DLD1 (cell line): ENCODE results near the gene COL6A1.
"Not testable (repeated sequence)": the region's sequence is repeated elsewhere in the genome, so short reads cannot be mapped to it uniquely, and the experiment has no call there.

ENCODE experiments used
- in situ Hi-C: cut with HindIII; loops from 2 replicates; pipeline ENCODE4 v1.10.0; 2017; ENCODE audit warnings: low sequenced_read_pairs

COL6A1 gene

DNA sequence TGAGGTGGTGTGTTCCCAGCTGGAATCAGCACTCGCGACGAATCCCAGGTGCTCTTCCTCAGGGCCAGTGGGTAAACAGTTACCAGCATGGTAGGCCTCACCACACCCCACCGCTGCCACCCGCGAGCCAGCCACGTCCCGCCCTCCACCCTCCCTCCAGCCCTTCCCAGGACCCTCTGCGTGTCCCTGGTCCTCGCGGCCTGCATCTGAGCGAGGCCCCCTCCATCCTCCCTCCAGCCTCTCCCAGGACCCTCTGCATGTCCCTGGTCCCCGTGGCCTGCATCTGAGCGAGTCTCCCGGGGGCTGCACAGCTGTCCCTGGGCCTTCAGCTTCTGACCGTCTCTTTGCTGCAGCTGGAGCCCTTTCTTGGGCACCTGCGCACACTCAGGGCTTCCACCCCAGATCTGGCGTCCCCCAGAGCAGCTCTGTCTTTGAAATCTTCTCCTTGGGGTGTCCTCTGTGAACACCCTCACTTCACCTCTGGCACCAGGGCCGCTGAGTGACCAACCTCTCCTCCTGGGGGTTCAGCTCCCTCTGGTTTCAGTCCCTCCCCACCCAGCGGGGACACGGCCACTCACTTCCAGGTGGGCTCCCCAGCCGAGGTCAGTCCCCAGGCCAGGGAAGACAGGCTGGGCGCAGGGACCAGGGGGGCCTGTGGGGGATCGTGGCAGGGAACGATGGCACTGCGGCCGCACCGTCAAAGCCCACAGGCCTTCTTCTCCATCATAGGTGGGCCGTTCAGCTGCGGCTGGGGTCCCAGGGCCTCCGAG, 58.5 kb downstream of the COL6A1 start:
- in situ Hi-C loops: no loop called here

DNA sequence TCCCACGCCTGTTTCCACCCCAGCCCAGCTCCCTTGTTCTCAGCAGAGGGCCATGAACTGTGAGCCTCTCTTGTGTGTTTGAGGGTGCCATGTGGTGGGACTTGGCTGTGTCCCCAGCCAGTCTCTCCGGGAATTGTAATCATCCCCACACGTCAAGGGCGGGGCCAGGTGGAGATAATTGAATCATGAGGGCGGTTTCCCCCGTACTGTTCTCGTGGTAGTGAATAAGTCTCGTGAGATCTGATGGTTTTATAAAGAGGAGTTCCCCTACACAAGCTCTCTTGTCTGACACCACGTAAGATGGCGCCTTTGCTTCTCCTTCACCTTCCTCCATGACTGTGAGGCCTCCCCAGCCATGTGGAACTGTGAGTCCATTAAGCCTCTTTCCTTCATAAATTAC, 59.1 kb downstream of the COL6A1 start:
- in situ Hi-C loops: no loop called here

DNA sequence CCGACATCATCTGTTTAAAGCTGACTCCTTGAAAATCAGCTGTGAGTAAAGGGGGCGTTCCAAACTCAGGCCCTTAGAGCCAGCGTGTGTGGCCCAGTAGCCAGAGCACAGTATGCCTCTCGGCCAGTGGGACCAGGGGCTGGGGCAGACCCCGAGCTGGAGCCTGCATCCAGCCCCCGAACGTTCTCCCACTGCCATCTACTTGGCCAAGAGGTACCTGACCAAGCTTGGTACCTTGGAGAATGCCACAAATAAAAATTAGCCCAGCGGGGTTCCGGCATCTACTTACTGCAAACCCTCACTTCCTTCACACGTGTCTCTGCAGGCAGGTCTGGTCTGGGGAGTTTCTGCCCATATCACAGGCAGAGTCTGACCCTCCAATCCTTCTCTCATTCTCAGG, 59.6 kb downstream of the COL6A1 start:
- in situ Hi-C loops: no loop called here

- in situ Hi-C loops: no loop called here
Measured at GRCh38 chr21:46045154-46045553, 63.6 kb downstream of the COL6A1 start.

DNA sequence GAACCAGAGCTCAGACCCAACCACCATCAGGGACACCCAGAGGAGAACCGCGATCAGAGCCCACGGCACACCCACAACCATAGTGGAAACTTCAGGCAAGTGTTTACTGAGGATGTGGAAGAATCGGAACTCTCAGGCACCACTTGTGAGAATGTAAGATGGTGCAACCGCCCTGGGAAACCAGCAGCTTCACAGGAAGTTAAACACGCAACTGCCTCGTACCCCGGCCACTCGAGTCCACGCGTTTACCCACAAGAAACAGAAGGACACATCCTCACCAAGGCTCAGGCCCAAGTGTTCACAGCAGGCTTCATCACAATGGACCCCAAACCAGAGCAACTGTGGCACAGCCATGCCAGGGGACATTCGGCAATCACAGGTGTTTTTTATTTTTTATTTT, 64.9 kb downstream of the COL6A1 start:
- in situ Hi-C loops: no loop called here

GRCh38 chr21:46046906-46047305, 65.3 kb downstream of the COL6A1 start:
- in situ Hi-C loops: not testable (repeated sequence)

GRCh38 chr21:46048926-46049889, 67.6 kb downstream of the COL6A1 start:
- in situ Hi-C loops: no loop called here

DNA sequence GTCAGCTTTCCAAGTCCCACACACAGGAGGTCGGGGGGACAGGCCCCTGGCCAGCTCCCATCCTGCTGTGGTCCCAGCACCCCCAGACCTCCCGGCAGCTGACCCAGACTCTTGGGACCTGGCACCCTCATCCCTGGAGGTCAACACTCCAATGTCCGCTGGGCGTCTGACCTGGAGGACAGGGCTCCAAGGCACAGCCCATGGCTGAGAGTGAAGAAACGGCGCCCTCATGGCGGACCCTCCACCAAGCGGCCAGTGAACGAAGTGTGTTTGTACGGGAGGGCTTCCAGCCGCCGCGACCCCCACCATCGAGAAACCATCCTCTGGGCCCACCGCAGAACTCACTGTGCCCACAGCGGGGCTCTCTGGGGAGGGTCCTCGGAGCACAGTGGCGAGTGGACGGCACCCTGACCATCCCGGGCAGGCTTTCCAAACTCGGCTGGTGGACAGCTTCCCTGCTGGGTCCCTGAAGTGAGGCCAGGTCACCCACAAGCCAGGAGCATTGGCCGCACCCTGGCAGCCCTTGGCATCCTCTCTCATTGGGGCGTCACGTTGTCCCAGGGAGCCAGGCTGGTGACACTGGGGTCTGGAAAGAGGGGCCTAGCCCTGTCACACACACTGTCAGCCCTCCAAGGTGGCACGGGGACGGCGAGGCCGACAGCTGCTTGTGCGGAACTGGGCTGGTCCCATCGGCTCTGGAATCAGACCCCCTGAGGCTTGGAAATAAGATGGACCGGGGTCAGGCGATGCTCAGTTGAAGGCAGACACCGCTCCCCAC, 68.5 kb downstream of the COL6A1 start:
- in situ Hi-C loops: no loop called here

GRCh38 chr21:46050668-46051378, 69.3 kb downstream of the COL6A1 start:
- in situ Hi-C loops: no loop called here

DNA sequence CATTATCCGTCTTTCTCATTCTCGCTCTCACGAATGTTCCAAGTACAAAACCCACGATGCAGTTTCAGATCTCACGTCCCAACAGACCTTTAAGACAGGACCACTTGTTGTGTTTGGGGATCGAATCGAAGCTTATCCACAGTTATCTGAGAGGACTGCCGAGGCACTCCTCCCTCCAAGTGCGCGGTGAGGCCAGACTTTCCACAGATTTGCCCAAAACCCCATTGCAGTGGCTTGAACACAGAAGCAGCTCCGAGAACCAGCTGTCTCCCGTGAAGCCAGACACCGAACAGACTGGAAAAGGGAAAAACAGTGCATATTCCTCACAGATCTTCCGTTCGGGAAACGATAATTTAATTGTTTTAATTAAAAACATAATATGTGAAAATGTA, 69.8 kb downstream of the COL6A1 start:
- in situ Hi-C loops: no loop called here

- in situ Hi-C loops: no loop called here
Measured at GRCh38 chr21:46051821-46052675, 70.5 kb downstream of the COL6A1 start.

DNA sequence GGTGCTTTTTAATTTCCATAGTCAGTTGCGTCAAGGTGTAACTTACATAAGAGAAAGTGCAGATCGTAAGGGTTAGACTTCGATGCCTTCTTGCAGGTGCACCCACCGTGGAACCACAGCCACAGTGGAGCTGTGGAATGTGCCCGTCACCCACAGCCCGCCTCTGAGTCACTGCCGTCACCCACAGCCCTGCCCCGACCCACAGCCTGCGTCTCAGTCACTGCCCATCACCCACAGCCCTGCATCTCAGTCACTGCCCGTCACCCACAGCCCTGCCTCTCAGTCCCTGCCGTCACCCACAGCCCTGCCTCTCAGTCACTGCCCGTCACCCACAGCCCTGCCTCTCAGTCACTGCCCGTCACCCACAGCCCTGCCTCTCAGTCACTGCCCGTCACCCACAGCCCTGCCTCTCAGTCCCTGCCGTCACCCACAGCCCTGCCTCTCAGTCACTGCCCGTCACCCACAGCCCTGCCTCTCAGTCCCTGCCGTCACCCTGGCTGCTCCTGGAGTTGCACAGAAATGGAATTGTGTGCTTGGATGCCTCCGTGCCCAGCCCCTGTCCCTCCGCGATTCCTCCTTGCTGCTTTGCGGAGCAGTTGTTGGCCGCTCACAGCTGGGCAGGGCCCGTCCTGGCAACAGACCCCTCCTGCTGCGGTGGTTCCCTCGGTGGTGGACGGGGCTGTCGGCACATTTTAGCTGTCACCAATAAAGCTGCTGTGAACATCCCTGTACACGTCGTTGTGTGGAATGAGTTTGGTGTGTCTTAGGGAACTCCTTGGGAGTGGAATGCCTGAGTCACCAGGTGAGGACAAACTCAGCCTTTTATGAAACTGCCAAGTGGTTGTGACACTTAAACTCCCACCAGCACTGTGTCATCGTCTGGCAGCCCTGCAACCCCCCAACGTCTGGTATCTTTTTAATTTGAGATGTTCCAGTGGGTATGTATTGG, 71.4 kb downstream of the COL6A1 start:
- in situ Hi-C loops: no loop called here

- in situ Hi-C loops: no loop called here
Measured at GRCh38 chr21:46054031-46054430, 72.5 kb downstream of the COL6A1 start.

DNA sequence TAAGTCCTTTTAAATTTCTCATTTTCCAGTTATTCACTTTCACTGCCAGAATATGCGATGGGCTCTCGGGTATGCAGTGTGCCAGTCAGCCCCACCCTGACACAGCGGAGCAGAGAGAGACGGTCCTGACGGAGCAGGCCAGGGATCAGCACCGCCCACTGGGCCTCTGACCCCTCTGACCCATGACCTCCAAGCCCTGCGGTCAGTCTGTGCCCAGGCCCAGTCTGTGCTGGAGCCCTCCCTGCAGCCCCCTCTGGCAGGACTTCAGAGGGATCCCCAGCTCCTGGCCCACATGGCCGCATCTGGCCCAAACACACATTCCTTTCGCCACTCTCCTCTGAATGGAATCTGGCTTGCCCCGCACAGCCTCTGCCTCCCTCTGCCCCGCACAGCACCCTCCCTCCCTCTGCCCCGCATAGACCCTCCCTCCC, 72.9 kb downstream of the COL6A1 start:
- in situ Hi-C loops: no loop called here
